B cell (primary cell): ENCODE data around the gene NRF1. TPM values are rescaled to one million over a fixed set of nuclear protein-coding genes. Genes with fewer than 3 reads are reported as not detected.

Source experiments
- ATAC-seq: fragments of 200-7000 bp; cut with Tn5 transposase; one replicate; pipeline ENCODE4 v1.10.0; 2021; ENCODE audit warnings: low read depth, mild to moderate bottlenecking, moderate number of reproducible peaks, moderate library complexity
- CTCF ChIA-PET: fragments of 350-600 bp; sonication (Branson Sonifier 250); formaldehyde crosslinking; loops from one replicate; lab custom pipeline; 2021; ENCODE audit warnings: antibody characterized with exemption, inconsistent platforms; lab: Charles Lee
- POLR2A ChIA-PET: fragments of 350-600 bp; sonication (Branson Sonifier 250); formaldehyde crosslinking; loops from one replicate; lab custom pipeline; 2021; ENCODE audit warnings: antibody characterized with exemption; lab: Charles Lee
- DNase-seq: peaks from one replicate; pipeline ENCODE4 v3.0.0; 2013
- H2AFZ ChIP-seq: 2 replicates; pipeline ENCODE4 v1.6.1; 2012; ENCODE audit warnings: mild to moderate bottlenecking, low read depth, low read length; ENCODE audit not compliant: insufficient read depth, poor library complexity, severe bottlenecking
- H3K27ac ChIP-seq, 2 donors: 1 replicate in 1 of 2; 2 replicates in 1 of 2; pipeline ENCODE4 v1.5.1; 2012 to 2013; ENCODE audit warnings: low read length in 2 of 2, mild to moderate bottlenecking in 2 of 2, moderate library complexity in 1 of 2
- H3K27me3 ChIP-seq, 4 experiments: fragments of 200-600 bp in 1 of 4; sonication (generic) in 1 of 4; replicated peaks in 1 of 4; 1 replicate in 2 of 4; 2 replicates in 2 of 4; pipeline versions ENCODE4 v1.6.1 to v1.7.0; 2013 to 2016; ENCODE audit warnings: low read length in 3 of 4, mild to moderate bottlenecking in 2 of 4, mixed read lengths in 1 of 4, moderate library complexity in 1 of 4; ENCODE audit not compliant: insufficient read depth in 4 of 4, control insufficient read depth in 3 of 4; ENCODE audit errors: control extremely low read depth in 1 of 4
- H3K36me3 ChIP-seq, 2 experiments: replicated peaks in 1 of 2; 1 replicate in 1 of 2; 2 replicates in 1 of 2; pipeline versions ENCODE4 v1.6.1 to v1.7.1; 2013; ENCODE audit warnings: low read length in 1 of 2; ENCODE audit not compliant: insufficient read depth in 2 of 2, control insufficient read depth in 1 of 2; ENCODE audit errors: control extremely low read depth in 1 of 2, extremely low read depth in 1 of 2
- H3K4me1 ChIP-seq, 2 donors: fragments of 200-600 bp in 1 of 2; sonication (generic) in 1 of 2; 1 replicate in 1 of 2; 2 replicates in 1 of 2; pipeline versions ENCODE4 v1.5.1 to v1.6.1; 2013 to 2017; ENCODE audit warnings: low read length in 2 of 2; ENCODE audit not compliant: control insufficient read depth in 2 of 2, insufficient read depth in 2 of 2
- H3K4me2 ChIP-seq: replicated peaks from 2 replicates; pipeline ENCODE3; 2012; ENCODE audit warnings: mild to moderate bottlenecking, low read depth, low read length; ENCODE audit not compliant: poor library complexity, severe bottlenecking
- H3K4me3 ChIP-seq, 5 experiments: fragments of 200-600 bp in 1 of 5; sonication (generic) in 1 of 5; 1 replicate in 3 of 5; 2 replicates in 2 of 5; pipeline versions ENCODE4 v1.5.1 to v1.7.0; 2011 to 2016; ENCODE audit warnings: low read length in 4 of 5, mild to moderate bottlenecking in 4 of 5, low read depth in 2 of 5, control low read depth in 1 of 5, moderate library complexity in 1 of 5; ENCODE audit not compliant: insufficient read depth in 1 of 5; ENCODE audit errors: control extremely low read depth in 1 of 5, extremely low read depth in 1 of 5
- H3K79me2 ChIP-seq: fragments of 200-600 bp; sonication (generic); one replicate; pipeline ENCODE4 v1.6.0; 2016; ENCODE audit warnings: low read length; ENCODE audit not compliant: control insufficient read depth, insufficient read depth
- H3K9ac ChIP-seq: fragments of 200-600 bp; sonication (generic); 2 replicates; pipeline ENCODE4 v1.6.1; 2017; ENCODE audit warnings: mild to moderate bottlenecking, low read length, moderate library complexity
- H3K9me3 ChIP-seq, 3 donors: one replicate each; pipeline versions ENCODE4 v1.6.1 to v1.7.1; 2013; ENCODE audit warnings: low read length in 2 of 3; ENCODE audit not compliant: control insufficient read depth in 2 of 3, insufficient read depth in 1 of 3; ENCODE audit errors: control extremely low read depth in 1 of 3
- H4K20me1 ChIP-seq: 2 replicates; pipeline ENCODE4 v1.6.0; 2012; ENCODE audit warnings: mild to moderate bottlenecking, low read length; ENCODE audit not compliant: insufficient read depth, control insufficient read depth, poor library complexity, severe bottlenecking
- H3K27ac Mint-ChIP-seq: one replicate; pipeline ENCODE4 v1.8.0; 2021; ENCODE audit warnings: mixed read lengths
- H3K27me3 Mint-ChIP-seq: one replicate; pipeline ENCODE4 v1.8.0; 2021; ENCODE audit warnings: mixed read lengths
- H3K4me1 Mint-ChIP-seq: one replicate; pipeline ENCODE4 v1.8.0; 2021; ENCODE audit warnings: mixed read lengths
- H3K4me3 Mint-ChIP-seq: one replicate; pipeline ENCODE4 v1.8.0; 2021; ENCODE audit warnings: mixed read lengths
- H3K9me3 Mint-ChIP-seq: one replicate; pipeline ENCODE4 v1.8.0; 2022; ENCODE audit warnings: mixed read lengths; ENCODE audit not compliant: insufficient read depth
- EZH2 ChIP-seq: IDR thresholded peaks from 2 replicates; pipeline ENCODE4 v1.6.1; 2012; ENCODE audit warnings: borderline replicate concordance, low read depth, mild to moderate bottlenecking, moderate library complexity, low read length; ENCODE audit not compliant: insufficient read depth, poor library complexity, severe bottlenecking
- WGBS: methylation state at CpG from one replicate; pipeline ENCODE4 v1.1.5; 2013; ENCODE audit warnings: missing lambda C conversion rate; ENCODE audit not compliant: insufficient coverage; 5-methylcytosine and 5-hydroxymethylcytosine counted together
- intact Hi-C: fragments of 100-400 bp; cut with micrococcal nuclease; formaldehyde crosslinking; loops from one replicate; pipeline ENCODE4 v1.10.0; 2022
- polyA plus RNA-seq: library from polyadenylated mRNA; depleted of rRNA; stranded (reverse); fragments of >200 nt; gene quantifications from 2 replicates; pipeline ENCODE4 v1.2.3, GENCODE V29; 2012
- total RNA-seq, 2 donors: library from RNA; stranded (reverse); fragments of 120-200 nt in 1 of 2; gene quantifications; 1 replicate in 1 of 2; 2 replicates in 1 of 2; pipeline versions ENCODE4 v1.2.3 to v1.2.4, GENCODE V29; 2013 to 2022
- TF ChIP-seq, protein P1 (sequence below): fragments of 200-600 bp; IDR thresholded peaks from one replicate; pipeline ENCODE4 v1.8.0; 2022; ENCODE audit warnings: antibody characterized with exemption, mild to moderate bottlenecking

NRF1 gene
- total and polyA plus RNA-seq, 2 donors (not counting 1 experiment from before 2014, with no cell fraction given), result 19.6 to 53.0 TPM

DNA sequence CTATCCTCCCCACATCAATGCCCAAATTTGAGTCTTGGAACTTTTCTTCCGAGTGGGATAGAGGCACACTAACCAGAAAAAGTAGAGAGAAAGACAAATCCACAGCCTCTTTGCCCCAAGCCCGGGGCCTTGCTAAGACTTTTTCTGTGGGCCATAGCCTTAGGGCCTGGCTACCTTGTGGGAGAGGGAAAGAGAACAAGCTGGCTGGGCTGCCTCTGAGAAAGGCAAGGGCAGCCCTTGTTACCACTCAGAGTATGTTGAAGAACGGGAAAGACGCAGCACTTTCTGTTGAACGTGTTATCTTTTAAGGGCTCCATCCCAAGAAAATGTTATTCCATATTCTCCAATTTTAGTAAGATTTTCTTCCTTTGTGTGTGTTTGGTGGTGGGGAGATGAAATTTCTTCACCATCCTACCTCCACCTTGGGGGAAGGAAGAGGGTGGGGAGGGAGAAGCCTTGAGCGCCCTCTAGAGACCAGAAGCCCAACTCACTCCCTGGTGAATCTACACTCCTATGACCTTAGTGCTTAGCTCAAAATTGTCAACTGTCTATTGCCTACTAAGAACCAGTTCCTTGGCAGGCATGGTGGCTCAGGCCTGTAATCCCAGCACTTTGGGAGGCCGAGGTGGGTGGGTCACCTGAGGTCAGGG is 3.9 kb upstream of the NRF1 start:
- CTCF ChIA-PET, result interaction anchor here (0.9 kb wide), 1 partner anchor 35 kb away, joined by 5 read pairs; no protein-coding TSS in a partner anchor
- DNase-seq (peak; percentile 41), ATAC-seq (no peak)
- Histone ChIP-seq H3K4me1 (peaks cover 21 to 36% of the 10 kb centered on the region in 2 donors), H3K27ac (peak overlapping the region; percentile 45 to 77), H3K79me2 (peaks cover 21% of the 10 kb centered on the region), H4K20me1 (no peaks in the 10 kb centered on the region), H3K4me3 (no peak overlapping the region), H2AFZ (no peak overlapping the region), H3K4me2 (no peak overlapping the region), H3K9ac (no peak overlapping the region), H3K36me3 (peaks cover 0 to 8% of the 10 kb centered on the region in 2 experiments), H3K27me3 (no peaks in the 10 kb centered on the region), H3K9me3 (no peaks in the 10 kb centered on the region)
- no peaks in the 10 kb centered on the region for H3K27me3 Mint-ChIP-seq
- H3K4me1 Mint-ChIP-seq, result peaks cover 50% of the 10 kb centered on the region
- WGBS, result 95% methylated on average over 2 of the region's 7 CpGs
- peak overlapping the region; percentile 76 for H3K27ac Mint-ChIP-seq
- intact Hi-C loops, result no loop called here
- H3K4me3 Mint-ChIP-seq, result no peak overlapping the region
- TF ChIP-seq, protein P1, sequence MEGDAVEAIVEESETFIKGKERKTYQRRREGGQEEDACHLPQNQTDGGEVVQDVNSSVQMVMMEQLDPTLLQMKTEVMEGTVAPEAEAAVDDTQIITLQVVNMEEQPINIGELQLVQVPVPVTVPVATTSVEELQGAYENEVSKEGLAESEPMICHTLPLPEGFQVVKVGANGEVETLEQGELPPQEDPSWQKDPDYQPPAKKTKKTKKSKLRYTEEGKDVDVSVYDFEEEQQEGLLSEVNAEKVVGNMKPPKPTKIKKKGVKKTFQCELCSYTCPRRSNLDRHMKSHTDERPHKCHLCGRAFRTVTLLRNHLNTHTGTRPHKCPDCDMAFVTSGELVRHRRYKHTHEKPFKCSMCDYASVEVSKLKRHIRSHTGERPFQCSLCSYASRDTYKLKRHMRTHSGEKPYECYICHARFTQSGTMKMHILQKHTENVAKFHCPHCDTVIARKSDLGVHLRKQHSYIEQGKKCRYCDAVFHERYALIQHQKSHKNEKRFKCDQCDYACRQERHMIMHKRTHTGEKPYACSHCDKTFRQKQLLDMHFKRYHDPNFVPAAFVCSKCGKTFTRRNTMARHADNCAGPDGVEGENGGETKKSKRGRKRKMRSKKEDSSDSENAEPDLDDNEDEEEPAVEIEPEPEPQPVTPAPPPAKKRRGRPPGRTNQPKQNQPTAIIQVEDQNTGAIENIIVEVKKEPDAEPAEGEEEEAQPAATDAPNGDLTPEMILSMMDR, result peak; percentile 58
- no peak for TF ChIP-seq EZH2
- POLR2A ChIA-PET, result no interaction called here
- H3K9me3 Mint-ChIP-seq, result no peaks in the 10 kb centered on the region

DNA sequence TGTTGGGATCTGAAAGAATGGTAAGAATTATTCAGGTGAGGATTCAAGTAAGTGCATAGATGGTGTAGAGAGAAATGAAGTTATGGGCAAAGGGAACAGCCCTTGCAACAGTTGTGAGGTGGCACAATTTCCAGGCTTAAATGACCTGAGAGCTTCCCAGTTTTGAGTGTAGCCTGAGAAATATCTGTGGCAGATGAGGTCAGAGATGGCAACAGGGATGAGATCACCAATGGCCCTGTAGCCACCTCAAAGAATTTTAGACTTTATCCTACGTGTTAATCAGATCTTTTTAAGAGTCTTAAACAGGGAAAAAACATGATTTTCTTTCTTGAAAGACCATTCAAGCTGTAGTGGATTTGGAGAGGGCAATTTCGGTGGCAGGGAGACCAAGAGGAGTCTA is 1.9 kb upstream of the NRF1 start:
- intact Hi-C loops, result loop anchor here (5.0 kb wide), 1 partner anchor 343 kb away; the partner anchor contains the start of gene UBE2H
- CTCF ChIA-PET, result no interaction called here
- H3K4me3 Mint-ChIP-seq, result peak overlapping the region; percentile 72

More for the DNA sequence above, 1.9 kb upstream of the NRF1 start:
- Histone ChIP-seq H3K9me3 (no peaks in the 10 kb centered on the region), H2AFZ (no peak overlapping the region), H3K9ac (no peak overlapping the region), H3K4me3 (no peak overlapping the region), H3K27ac (no peak overlapping the region), H3K4me1 (peaks cover 32 to 50% of the 10 kb centered on the region in 2 donors), H3K27me3 (no peaks in the 10 kb centered on the region), H3K79me2 (peaks cover 42% of the 10 kb centered on the region), H3K36me3 (peaks cover 0 to 8% of the 10 kb centered on the region in 2 experiments), H4K20me1 (peaks cover 18% of the 10 kb centered on the region), H3K4me2 (no peak overlapping the region)
- 100% methylated on average over 1 of the region's 2 CpGs for WGBS
- DNase-seq (no peak), ATAC-seq (no peak)
- Mint-ChIP-seq H3K9me3 (no peaks in the 10 kb centered on the region), H3K4me1 (peaks cover 63% of the 10 kb centered on the region), H3K27me3 (no peaks in the 10 kb centered on the region), H3K27ac (peak overlapping the region; percentile 56)
- TF ChIP-seq, protein P1, result no peak
- TF ChIP-seq EZH2, result no peak
- POLR2A ChIA-PET, result no interaction called here
